ENCODE data around the gene OR1N2.
"Not testable (repeated sequence)": the region's sequence is repeated elsewhere in the genome, so short reads cannot be mapped to it uniquely, and the experiment has no call there.

OR1N2 gene

GRCh38 chr9:122579874-122580273, 27.0 kb downstream of the OR1N2 start:
- DNase-seq (ENCODE audit: low read depth, low spot score), result no peak
- H3K9me3 ChIP-seq (ENCODE audit: low read depth, low read length), result no peaks in the 10 kb centered on the region
- H3K27ac ChIP-seq, result no peak overlapping the region
- no peaks in the 10 kb centered on the region for H3K36me3 ChIP-seq (ENCODE audit: insufficient read depth, low read length)
- no peak for TF ChIP-seq POLR2AphosphoS5 (IDR thresholded peaks at IDR 0.05; ENCODE audit: borderline replicate concordance, low read depth, low read length)
- no peak for TF ChIP-seq FOXP2 (optimal IDR thresholded peaks at IDR 0.05; ENCODE audit: control extremely low read depth, extremely low read length, insufficient read depth)
- no peak for TF ChIP-seq EZH2 (IDR thresholded peaks at IDR 0.05)
- no peak overlapping the region for H3K4me3 ChIP-seq
- H3K9ac ChIP-seq (ENCODE audit: insufficient read length), result no peak overlapping the region

GRCh38 chr9:122580360-122580759, 27.4 kb downstream of the OR1N2 start:
- no peak for DNase-seq (ENCODE audit: low read depth, low spot score)
- TF ChIP-seq EZH2 (IDR thresholded peaks at IDR 0.05) (no peak), FOXP2 (optimal IDR thresholded peaks at IDR 0.05; ENCODE audit: control extremely low read depth, extremely low read length, insufficient read depth) (no peak)
- H3K9ac ChIP-seq (ENCODE audit: insufficient read length), result no peak overlapping the region
- no peaks in the 10 kb centered on the region for H3K9me3 ChIP-seq (ENCODE audit: low read depth, low read length)
- H3K4me3 ChIP-seq, result no peak overlapping the region
- no peak overlapping the region for H3K27ac ChIP-seq
- H3K36me3 ChIP-seq (ENCODE audit: insufficient read depth, low read length), result no peaks in the 10 kb centered on the region

- H3K27ac ChIP-seq; H3K9me3 ChIP-seq (ENCODE audit: low read depth, low read length); H3K36me3 ChIP-seq (ENCODE audit: insufficient read depth, low read length); H3K4me3 ChIP-seq; DNase-seq (ENCODE audit: low read depth, low spot score); H3K9ac ChIP-seq (ENCODE audit: insufficient read length): not testable (repeated sequence)
Measured at GRCh38 chr9:122583284-122583683, 30.4 kb downstream of the OR1N2 start, which contains the start of gene OR1L8. Gene OR1L8 (minus strand): TSS chr9:122583384. CDS start chr9:122568477, 14,907 bp downstream.

Measured in SK-N-MC (cell line).